GM21786 (cell line): ENCODE results near the gene HS6ST2.
"Not testable (repeated sequence)": the region's sequence is repeated elsewhere in the genome, so short reads cannot be mapped to it uniquely, and the experiment has no call there.

Experiments used
- ATAC-seq: cut with Tn5 transposase; IDR thresholded peaks from one replicate; pipeline ENCODE4 v1.9.1; 2021; ENCODE audit not compliant: unreplicated experiment

Gene HS6ST2

GRCh38 chrX:132958091-132958703 lies at the start of gene HS6ST2:
HS6ST2 (minus strand) TSS chrX:132958629.
- ATAC-seq = no peak

GRCh38 chrX:133007458-133007857 lies 49.0 kb upstream of the HS6ST2 start:
- no peak for ATAC-seq

- ATAC-seq = no peak
These were observed 47.2 kb upstream of the HS6ST2 start for GRCh38 chrX:133005616-133006015.

- no peak for ATAC-seq
These were observed 46.6 kb upstream of the HS6ST2 start for GRCh38 chrX:133005042-133005441.

- no peak for ATAC-seq
These were observed 40.8 kb upstream of the HS6ST2 start for GRCh38 chrX:132999209-132999608.

- no peak for ATAC-seq
These were observed 32.4 kb upstream of the HS6ST2 start for GRCh38 chrX:132990835-132991234.

- ATAC-seq = no peak
These were observed 28.1 kb upstream of the HS6ST2 start for GRCh38 chrX:132986556-132986955.

- ATAC-seq = no peak
These were observed 25.7 kb upstream of the HS6ST2 start for GRCh38 chrX:132984058-132984650.

GRCh38 chrX:132983496-132983895 lies 25.1 kb upstream of the HS6ST2 start:
- ATAC-seq = no peak

GRCh38 chrX:132980035-132980434 lies 21.6 kb upstream of the HS6ST2 start:
- not testable (repeated sequence) for ATAC-seq

- no peak for ATAC-seq
These were observed 10.0 kb upstream of the HS6ST2 start for GRCh38 chrX:132968296-132968949.

- ATAC-seq = no peak
These were observed 8.6 kb upstream of the HS6ST2 start for GRCh38 chrX:132967049-132967448.

GRCh38 chrX:132965461-132965860 lies 7.0 kb upstream of the HS6ST2 start:
- ATAC-seq = no peak

- ATAC-seq = no peak
These were observed 3.1 kb upstream of the HS6ST2 start for GRCh38 chrX:132961511-132961910.

GRCh38 chrX:132957211-132958090 lies 978 bp downstream of the HS6ST2 start:
- ATAC-seq = no peak

GRCh38 chrX:132956421-132957210 lies 1.8 kb downstream of the HS6ST2 start:
- ATAC-seq = no peak

- ATAC-seq = no peak
These were observed 2.7 kb downstream of the HS6ST2 start for GRCh38 chrX:132955690-132956089.

- no peak for ATAC-seq
These were observed 4.1 kb downstream of the HS6ST2 start for GRCh38 chrX:132954323-132954722.

- no peak for ATAC-seq
These were observed 5.1 kb downstream of the HS6ST2 start for GRCh38 chrX:132953354-132953753.

- ATAC-seq = no peak
These were observed 9.7 kb downstream of the HS6ST2 start for GRCh38 chrX:132948648-132949260.
